Thymus (tissue), 11 donors: Measurements from ENCODE around the gene ACCSL. TPM values are rescaled to one million over a fixed set of nuclear protein-coding genes. Genes with fewer than 3 reads are reported as not detected.

ENCODE experiments used
- DNase-seq, 9 donors: peaks; one replicate each; pipeline ENCODE4 v3.0.0-alpha.2; 2013; ENCODE audit warnings: low spot score in 9 of 9, low read depth in 6 of 9, missing footprints in 1 of 9
- H3K27ac ChIP-seq, 2 donors: one replicate each; pipeline ENCODE4 v1.5.1; 2013; ENCODE audit warnings: control low read depth in 1 of 2, low read depth in 1 of 2, low read length in 1 of 2, mild to moderate bottlenecking in 1 of 2, moderate library complexity in 1 of 2
- H3K27me3 ChIP-seq, 2 donors: one replicate each; pipeline ENCODE4 v1.5.1; 2013; ENCODE audit warnings: low read length in 1 of 2; ENCODE audit not compliant: control insufficient read depth in 2 of 2, insufficient read depth in 1 of 2
- H3K36me3 ChIP-seq, 2 donors: one replicate each; pipeline ENCODE4 v1.5.1; 2013; ENCODE audit warnings: low read length in 1 of 2, mild to moderate bottlenecking in 1 of 2, moderate library complexity in 1 of 2; ENCODE audit not compliant: control insufficient read depth in 2 of 2, insufficient read depth in 2 of 2
- H3K4me1 ChIP-seq, 2 donors: one replicate each; pipeline ENCODE4 v1.5.1; 2013; ENCODE audit warnings: low read length in 2 of 2; ENCODE audit not compliant: control insufficient read depth in 2 of 2, insufficient read depth in 2 of 2
- H3K4me3 ChIP-seq, 2 donors: one replicate each; pipeline ENCODE4 v1.5.1; 2013; ENCODE audit warnings: low read length in 2 of 2, control low read depth in 1 of 2, mild to moderate bottlenecking in 1 of 2
- H3K9me3 ChIP-seq, 2 donors: one replicate each; pipeline ENCODE4 v1.5.1; 2013; ENCODE audit warnings: low read length in 1 of 2, mild to moderate bottlenecking in 1 of 2; ENCODE audit not compliant: control insufficient read depth in 2 of 2, insufficient read depth in 1 of 2
- WGBS: extraction: QIAGEN DNeasy Blood & Tissue Kit; methylation state at CpG from one replicate; pipeline ENCODE4 v1.1.7; 2013; 5-methylcytosine and 5-hydroxymethylcytosine counted together
- polyA plus RNA-seq: library from polyadenylated mRNA; stranded (reverse); fragments of 200-250 nt; gene quantifications from one replicate; pipeline ENCODE4 v1.2.3, GENCODE V29; 2013
- total RNA-seq: library from RNA; stranded (reverse); fragments of 120-200 nt; gene quantifications from one replicate; pipeline ENCODE4 v1.2.4, GENCODE V29; 2013
- donor health status: healthy.

The ACCSL gene
- total and polyA plus RNA-seq, 2 donors = 0.05 to 0.11 TPM

GRCh38 chr11:44006917-44007361 lies 40.8 kb upstream of the ACCSL start:
- H3K27ac ChIP-seq = no peak overlapping the region
- WGBS = 95% methylated on average over 11 of the region's 11 CpGs
- no peaks in the 10 kb centered on the region for H3K4me1 ChIP-seq
- no peak for DNase-seq
- peaks cover 0 to 2% of the 10 kb centered on the region in 2 donors for H3K27me3 ChIP-seq
- no peaks in the 10 kb centered on the region for H3K36me3 ChIP-seq
- no peaks in the 10 kb centered on the region for H3K9me3 ChIP-seq
- H3K4me3 ChIP-seq = no peak overlapping the region

- no peaks in the 10 kb centered on the region for H3K27me3 ChIP-seq
- WGBS = 94% methylated on average over 5 of the region's 5 CpGs
- no peak overlapping the region for H3K27ac ChIP-seq
- H3K36me3 ChIP-seq = no peaks in the 10 kb centered on the region
- H3K4me1 ChIP-seq = no peaks in the 10 kb centered on the region
- H3K4me3 ChIP-seq = no peak overlapping the region
- H3K9me3 ChIP-seq = no peaks in the 10 kb centered on the region
- no peak for DNase-seq
Observed at GRCh38 chr11:44007481-44008087, 40.2 kb upstream of the ACCSL start.

- Histone ChIP-seq H3K27me3 (no peaks in the 10 kb centered on the region), H3K4me3 (no peak overlapping the region), H3K9me3 (no peaks in the 10 kb centered on the region), H3K36me3 (no peaks in the 10 kb centered on the region), H3K4me1 (no peaks in the 10 kb centered on the region), H3K27ac (no peak overlapping the region)
- no peak for DNase-seq
- WGBS = 93% methylated on average over 5 of the region's 5 CpGs
Observed at GRCh38 chr11:44008088-44008501, 39.7 kb upstream of the ACCSL start.

- no peaks in the 10 kb centered on the region for H3K4me1 ChIP-seq
- H3K4me3 ChIP-seq = no peak overlapping the region
- H3K27ac ChIP-seq = no peak overlapping the region
- no peaks in the 10 kb centered on the region for H3K27me3 ChIP-seq
- WGBS = 94% methylated on average over 3 of the region's 3 CpGs
- DNase-seq = no peak
- H3K9me3 ChIP-seq = no peaks in the 10 kb centered on the region
- H3K36me3 ChIP-seq = no peaks in the 10 kb centered on the region
Observed at GRCh38 chr11:44008698-44009097, 39.1 kb upstream of the ACCSL start.

GRCh38 chr11:44010789-44011251 lies 37.0 kb upstream of the ACCSL start:
- H3K36me3 ChIP-seq = no peaks in the 10 kb centered on the region
- DNase-seq = no peak
- no peaks in the 10 kb centered on the region for H3K27me3 ChIP-seq
- H3K9me3 ChIP-seq = no peaks in the 10 kb centered on the region
- no peaks in the 10 kb centered on the region for H3K4me1 ChIP-seq
- no peak overlapping the region for H3K27ac ChIP-seq
- 91% methylated on average over 4 of the region's 4 CpGs for WGBS
- no peak overlapping the region for H3K4me3 ChIP-seq

GRCh38 chr11:44011797-44012196 lies 36.0 kb upstream of the ACCSL start:
- H3K27ac ChIP-seq = no peak overlapping the region
- no peak for DNase-seq

GRCh38 chr11:44014968-44015623 lies 32.7 kb upstream of the ACCSL start:
- Histone ChIP-seq H3K4me1 (no peaks in the 10 kb centered on the region), H3K27ac (no peak overlapping the region), H3K9me3 (no peaks in the 10 kb centered on the region), H3K27me3 (no peaks in the 10 kb centered on the region), H3K36me3 (no peaks in the 10 kb centered on the region), H3K4me3 (no peak overlapping the region)
- DNase-seq = no peak
- 91% methylated on average over 8 of the region's 8 CpGs for WGBS

More at GRCh38 chr11:44011797-44012196, 36.0 kb upstream of the ACCSL start:
- no peaks in the 10 kb centered on the region for H3K36me3 ChIP-seq
- H3K9me3 ChIP-seq = no peaks in the 10 kb centered on the region
- no peak overlapping the region for H3K4me3 ChIP-seq
- no peaks in the 10 kb centered on the region for H3K4me1 ChIP-seq
- H3K27me3 ChIP-seq = no peaks in the 10 kb centered on the region
- WGBS = 98% methylated on average over 1 of the region's 1 CpG

GRCh38 chr11:44015624-44016007 lies 32.2 kb upstream of the ACCSL start:
- no peak overlapping the region for H3K4me3 ChIP-seq
- no peaks in the 10 kb centered on the region for H3K36me3 ChIP-seq
- no peaks in the 10 kb centered on the region for H3K4me1 ChIP-seq
- no peaks in the 10 kb centered on the region for H3K27me3 ChIP-seq
- no peak overlapping the region for H3K27ac ChIP-seq
- no peaks in the 10 kb centered on the region for H3K9me3 ChIP-seq
- no peak for DNase-seq
- WGBS = 96% methylated on average over 3 of the region's 3 CpGs

- H3K9me3 ChIP-seq = no peaks in the 10 kb centered on the region
- no peak overlapping the region for H3K4me3 ChIP-seq
- no peaks in the 10 kb centered on the region for H3K4me1 ChIP-seq
- no peaks in the 10 kb centered on the region for H3K36me3 ChIP-seq
- 86% methylated on average over 5 of the region's 5 CpGs for WGBS
- no peaks in the 10 kb centered on the region for H3K27me3 ChIP-seq
- H3K27ac ChIP-seq = no peak overlapping the region
- DNase-seq = no peak
Observed at GRCh38 chr11:44016131-44016530, 31.6 kb upstream of the ACCSL start.
